ENCODE measurements around the gene LCE2A.

Gene LCE2A

DNA sequence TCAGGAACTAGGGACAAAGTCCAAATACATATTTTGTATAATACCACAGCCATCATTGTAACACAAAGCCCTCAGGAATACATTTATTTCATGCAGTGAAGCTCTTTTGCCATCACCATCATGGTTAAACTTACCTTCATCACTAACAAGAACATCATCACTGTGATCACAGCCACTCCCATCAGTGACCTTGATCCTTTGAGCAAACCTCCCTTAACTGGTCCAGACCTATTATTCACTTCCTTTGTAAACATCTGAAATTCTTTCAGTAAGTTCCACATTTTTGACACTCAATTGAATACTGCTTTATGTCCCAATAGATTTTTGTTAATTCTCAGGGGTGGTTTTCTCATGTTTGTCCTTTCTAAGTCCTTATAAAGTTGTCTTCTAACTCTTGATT lies 43.5 kb downstream of the LCE2A start:
- TF ChIP-seq, protein P1, sequence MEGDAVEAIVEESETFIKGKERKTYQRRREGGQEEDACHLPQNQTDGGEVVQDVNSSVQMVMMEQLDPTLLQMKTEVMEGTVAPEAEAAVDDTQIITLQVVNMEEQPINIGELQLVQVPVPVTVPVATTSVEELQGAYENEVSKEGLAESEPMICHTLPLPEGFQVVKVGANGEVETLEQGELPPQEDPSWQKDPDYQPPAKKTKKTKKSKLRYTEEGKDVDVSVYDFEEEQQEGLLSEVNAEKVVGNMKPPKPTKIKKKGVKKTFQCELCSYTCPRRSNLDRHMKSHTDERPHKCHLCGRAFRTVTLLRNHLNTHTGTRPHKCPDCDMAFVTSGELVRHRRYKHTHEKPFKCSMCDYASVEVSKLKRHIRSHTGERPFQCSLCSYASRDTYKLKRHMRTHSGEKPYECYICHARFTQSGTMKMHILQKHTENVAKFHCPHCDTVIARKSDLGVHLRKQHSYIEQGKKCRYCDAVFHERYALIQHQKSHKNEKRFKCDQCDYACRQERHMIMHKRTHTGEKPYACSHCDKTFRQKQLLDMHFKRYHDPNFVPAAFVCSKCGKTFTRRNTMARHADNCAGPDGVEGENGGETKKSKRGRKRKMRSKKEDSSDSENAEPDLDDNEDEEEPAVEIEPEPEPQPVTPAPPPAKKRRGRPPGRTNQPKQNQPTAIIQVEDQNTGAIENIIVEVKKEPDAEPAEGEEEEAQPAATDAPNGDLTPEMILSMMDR (conservative IDR thresholded peaks at IDR 0.05; ENCODE audit: control insufficient read depth, insufficient read depth, low read depth, low read length) = no peak
- DNase-seq (ENCODE audit: low read depth) = peak; percentile 33
- H3K4me3 ChIP-seq (ENCODE audit: control insufficient read depth, low read depth, low read length) = no peak overlapping the region

DNA sequence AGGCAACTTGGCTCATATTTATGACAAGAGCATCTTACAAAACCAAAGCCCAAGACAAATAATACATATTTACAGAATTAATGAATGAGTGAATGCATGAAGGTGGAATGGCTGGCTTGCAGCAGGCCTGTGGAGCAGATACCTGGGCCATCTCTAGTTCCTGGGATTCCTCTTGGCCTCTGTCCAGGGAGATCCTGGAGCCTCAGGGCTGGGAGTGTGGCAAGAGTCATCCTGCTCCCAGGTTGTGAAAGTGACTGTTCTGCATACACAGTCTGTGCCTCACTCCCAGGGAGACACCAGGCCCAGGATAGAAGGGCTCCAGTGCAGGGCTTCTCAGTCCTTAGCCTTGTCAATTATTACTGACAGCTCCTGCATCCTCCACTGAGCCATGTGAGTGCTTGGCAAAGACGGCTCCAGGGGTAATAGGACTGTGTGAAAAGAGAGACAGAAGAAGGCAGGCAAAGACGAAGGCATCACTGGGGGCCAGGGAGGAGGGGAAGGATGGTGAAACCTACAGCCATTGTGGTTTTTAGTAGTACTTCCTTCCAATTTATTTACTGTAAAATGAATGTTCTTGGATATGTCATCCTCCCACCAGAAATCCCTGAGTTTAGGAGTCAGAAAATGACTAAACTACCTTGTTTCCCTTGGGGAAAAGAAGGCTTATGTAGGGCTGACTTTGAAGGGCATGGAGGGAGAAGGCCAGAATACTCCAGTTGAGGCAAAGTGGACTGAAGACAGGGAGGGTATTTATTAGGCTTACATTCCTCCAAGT lies 45.4 kb downstream of the LCE2A start:
- no peak overlapping the region for H3K4me3 ChIP-seq (ENCODE audit: control insufficient read depth, low read depth, low read length)
- TF ChIP-seq, protein P1 (conservative IDR thresholded peaks at IDR 0.05; ENCODE audit: control insufficient read depth, insufficient read depth, low read depth, low read length) = no peak
- peak; percentile 86 for DNase-seq (ENCODE audit: low read depth)

DNA sequence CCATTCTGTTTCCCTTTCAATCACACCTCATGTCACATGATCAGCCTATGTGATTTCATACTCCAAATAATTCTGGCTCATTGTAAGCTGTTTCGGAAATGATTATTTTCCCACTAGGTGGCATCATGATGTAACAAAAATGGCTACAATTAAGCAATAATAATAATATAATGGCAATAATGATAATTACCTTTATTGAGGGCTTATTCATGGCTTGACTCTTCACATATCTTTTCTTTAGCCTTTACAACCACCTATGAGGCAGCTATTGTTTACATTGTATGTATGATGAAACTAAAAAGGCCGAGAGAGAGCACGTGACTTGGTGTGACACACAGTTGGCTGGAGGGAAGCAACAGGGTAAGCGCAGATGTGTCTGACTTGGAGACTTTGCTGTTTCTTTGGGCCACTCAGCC lies 47.2 kb downstream of the LCE2A start:
- TF ChIP-seq, protein P1 (conservative IDR thresholded peaks at IDR 0.05; ENCODE audit: control insufficient read depth, insufficient read depth, low read depth, low read length) = peak; percentile 1
- no peak overlapping the region for H3K4me3 ChIP-seq (ENCODE audit: control insufficient read depth, low read depth, low read length)
- peak; percentile 83 for DNase-seq (ENCODE audit: low read depth)

DNA sequence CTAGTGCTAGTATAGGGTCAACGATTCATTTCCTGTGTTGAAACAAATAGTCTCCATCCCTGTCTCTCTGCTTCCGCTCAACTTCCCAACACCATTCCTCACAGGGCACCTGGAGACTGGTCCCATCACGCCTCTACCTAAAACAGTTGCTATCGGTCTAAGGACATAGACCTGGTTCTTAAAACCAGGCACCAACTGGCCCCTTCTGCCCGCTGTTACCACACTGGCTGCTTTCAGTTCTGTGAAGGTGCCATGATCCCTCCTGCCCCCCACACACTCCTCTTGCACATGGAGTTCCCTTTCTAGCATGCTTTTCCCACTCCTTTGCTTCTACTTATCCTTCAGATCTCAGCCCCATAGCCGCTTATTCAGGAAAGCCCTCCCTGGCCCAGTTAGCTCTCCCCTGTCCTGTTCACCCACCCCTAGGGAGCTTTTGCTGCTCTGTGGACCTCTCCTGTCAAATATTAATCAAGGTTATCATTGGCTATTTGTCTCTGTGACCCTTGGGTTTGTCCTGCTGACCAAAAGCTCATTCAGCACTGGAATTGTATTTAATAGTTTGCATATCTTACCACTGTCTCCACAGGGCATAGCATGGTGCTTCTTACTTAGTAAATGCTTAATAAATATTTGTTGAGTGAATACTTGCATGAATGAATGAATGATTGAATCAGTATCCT lies 47.8 kb downstream of the LCE2A start:
- H3K4me3 ChIP-seq (ENCODE audit: control insufficient read depth, low read depth, low read length) = no peak overlapping the region
- TF ChIP-seq, protein P1 (conservative IDR thresholded peaks at IDR 0.05; ENCODE audit: control insufficient read depth, insufficient read depth, low read depth, low read length) = no peak
- DNase-seq (ENCODE audit: low read depth) = no peak

DNA sequence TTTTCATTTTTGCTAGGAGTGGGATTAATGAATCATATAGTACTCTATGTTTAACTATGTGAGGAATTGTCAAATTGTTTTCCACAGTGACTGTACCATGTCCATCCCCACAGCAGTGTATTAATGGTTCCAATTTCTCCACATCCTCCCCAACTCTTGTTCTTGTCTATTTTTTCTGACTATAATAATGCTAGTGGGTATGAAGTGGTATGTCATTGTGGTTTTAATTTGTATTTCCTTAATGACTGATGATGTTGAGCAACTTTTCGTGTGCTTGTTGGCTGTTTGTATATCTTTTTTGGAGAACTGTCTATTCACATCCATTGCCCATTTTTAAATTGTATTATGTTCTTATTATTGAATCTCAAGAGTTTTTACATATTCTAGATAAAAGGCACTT lies 49.7 kb downstream of the LCE2A start:
- DNase-seq (ENCODE audit: low read depth) = peak; percentile 71
- TF ChIP-seq, protein P1 (conservative IDR thresholded peaks at IDR 0.05; ENCODE audit: control insufficient read depth, insufficient read depth, low read depth, low read length) = no peak
- no peak overlapping the region for H3K4me3 ChIP-seq (ENCODE audit: control insufficient read depth, low read depth, low read length)

Data from fibroblast of mammary gland (primary cell).